ENCODE data around the gene PCDHGA8.

- TF ChIP-seq CTCF (IDR thresholded peaks at IDR 0.05 in 2 of 3, conservative IDR thresholded peaks at IDR 0.05 in 1 of 3; ENCODE audit: borderline replicate concordance in 1 of 3, insufficient read depth in 1 of 3, low read depth in 2 of 3, low read length in 2 of 3) (no peak), EZH2 (IDR thresholded peaks at IDR 0.05) (no peak), EGR1 (IDR thresholded peaks at IDR 0.05; ENCODE audit: low read depth) (no peak), MAX (IDR thresholded peaks at IDR 0.05) (no peak), POLR2A (IDR thresholded peaks at IDR 0.05; ENCODE audit: borderline replicate concordance, extremely low read depth, insufficient read depth, insufficient read length) (no peak), EZH2phosphoT487 (IDR thresholded peaks at IDR 0.05; ENCODE audit: borderline replicate concordance) (no peak), ZNF274 (IDR thresholded peaks at IDR 0.05; ENCODE audit: low read depth, low read length) (no peak), POLR2AphosphoS5 (IDR thresholded peaks at IDR 0.05; ENCODE audit: low read depth, low read length) (no peak), RAD21 (IDR thresholded peaks at IDR 0.05; ENCODE audit: low read depth) (no peak), ZFX (IDR thresholded peaks at IDR 0.05) (no peak), FOSL1 (IDR thresholded peaks at IDR 0.05; ENCODE audit: low read depth) (no peak)
- TF ChIP-seq, protein P1, sequence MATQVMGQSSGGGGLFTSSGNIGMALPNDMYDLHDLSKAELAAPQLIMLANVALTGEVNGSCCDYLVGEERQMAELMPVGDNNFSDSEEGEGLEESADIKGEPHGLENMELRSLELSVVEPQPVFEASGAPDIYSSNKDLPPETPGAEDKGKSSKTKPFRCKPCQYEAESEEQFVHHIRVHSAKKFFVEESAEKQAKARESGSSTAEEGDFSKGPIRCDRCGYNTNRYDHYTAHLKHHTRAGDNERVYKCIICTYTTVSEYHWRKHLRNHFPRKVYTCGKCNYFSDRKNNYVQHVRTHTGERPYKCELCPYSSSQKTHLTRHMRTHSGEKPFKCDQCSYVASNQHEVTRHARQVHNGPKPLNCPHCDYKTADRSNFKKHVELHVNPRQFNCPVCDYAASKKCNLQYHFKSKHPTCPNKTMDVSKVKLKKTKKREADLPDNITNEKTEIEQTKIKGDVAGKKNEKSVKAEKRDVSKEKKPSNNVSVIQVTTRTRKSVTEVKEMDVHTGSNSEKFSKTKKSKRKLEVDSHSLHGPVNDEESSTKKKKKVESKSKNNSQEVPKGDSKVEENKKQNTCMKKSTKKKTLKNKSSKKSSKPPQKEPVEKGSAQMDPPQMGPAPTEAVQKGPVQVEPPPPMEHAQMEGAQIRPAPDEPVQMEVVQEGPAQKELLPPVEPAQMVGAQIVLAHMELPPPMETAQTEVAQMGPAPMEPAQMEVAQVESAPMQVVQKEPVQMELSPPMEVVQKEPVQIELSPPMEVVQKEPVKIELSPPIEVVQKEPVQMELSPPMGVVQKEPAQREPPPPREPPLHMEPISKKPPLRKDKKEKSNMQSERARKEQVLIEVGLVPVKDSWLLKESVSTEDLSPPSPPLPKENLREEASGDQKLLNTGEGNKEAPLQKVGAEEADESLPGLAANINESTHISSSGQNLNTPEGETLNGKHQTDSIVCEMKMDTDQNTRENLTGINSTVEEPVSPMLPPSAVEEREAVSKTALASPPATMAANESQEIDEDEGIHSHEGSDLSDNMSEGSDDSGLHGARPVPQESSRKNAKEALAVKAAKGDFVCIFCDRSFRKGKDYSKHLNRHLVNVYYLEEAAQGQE (IDR thresholded peaks at IDR 0.05; ENCODE audit: low read depth) = no peak
Measured at GRCh38 chr5:141342773-141343172, 49.7 kb upstream of the PCDHGA8 start.

Data from HCT116 (cell line).